ENCODE measurements around the gene C12orf57. TPM values are rescaled to one million over a fixed set of nuclear protein-coding genes. Genes with fewer than 3 reads are reported as not detected.

Gene C12orf57
- total RNA-seq, 4 donors from 2014 or later = 251 to 495 (median 436) TPM

GRCh38 chr12:6981152-6982052 is 37.6 kb downstream of the C12orf57 start:
- H3K9me3 ChIP-seq = no peaks in the 10 kb centered on the region
- no peak overlapping the region for H3K4me3 ChIP-seq
- peaks cover 16% of the 10 kb centered on the region for H3K4me1 ChIP-seq
- H3K27me3 ChIP-seq = no peaks in the 10 kb centered on the region
- TF ChIP-seq POLR2A (IDR thresholded peaks at IDR 0.05) = no peak
- H3K27ac ChIP-seq = no peak overlapping the region
- H3K36me3 ChIP-seq = peaks cover 59% of the 10 kb centered on the region
- no peak for DNase-seq (ENCODE audit: low spot score in 2 of 2)
- WGBS = 89% methylated on average over 10 of the region's 10 CpGs

- peaks cover 50% of the 10 kb centered on the region for H3K36me3 ChIP-seq
- TF ChIP-seq EP300 (IDR thresholded peaks at IDR 0.05) (no peak), POLR2A (IDR thresholded peaks at IDR 0.05) (no peak), POLR2AphosphoS5 (IDR thresholded peaks at IDR 0.05) (no peak), CTCF (IDR thresholded peaks at IDR 0.05) (no peak)
- no peaks in the 10 kb centered on the region for H3K9me3 ChIP-seq
- H3K4me1 ChIP-seq = peaks cover 16% of the 10 kb centered on the region
- no peak for DNase-seq (ENCODE audit: low spot score in 2 of 2)
- no peak overlapping the region for H3K4me3 ChIP-seq
- no peaks in the 10 kb centered on the region for H3K27me3 ChIP-seq
- WGBS = 89% methylated on average over 7 of the region's 7 CpGs
- H3K27ac ChIP-seq = no peak overlapping the region
Measured at GRCh38 chr12:6982532-6982931, 38.7 kb downstream of the C12orf57 start.

DNA sequence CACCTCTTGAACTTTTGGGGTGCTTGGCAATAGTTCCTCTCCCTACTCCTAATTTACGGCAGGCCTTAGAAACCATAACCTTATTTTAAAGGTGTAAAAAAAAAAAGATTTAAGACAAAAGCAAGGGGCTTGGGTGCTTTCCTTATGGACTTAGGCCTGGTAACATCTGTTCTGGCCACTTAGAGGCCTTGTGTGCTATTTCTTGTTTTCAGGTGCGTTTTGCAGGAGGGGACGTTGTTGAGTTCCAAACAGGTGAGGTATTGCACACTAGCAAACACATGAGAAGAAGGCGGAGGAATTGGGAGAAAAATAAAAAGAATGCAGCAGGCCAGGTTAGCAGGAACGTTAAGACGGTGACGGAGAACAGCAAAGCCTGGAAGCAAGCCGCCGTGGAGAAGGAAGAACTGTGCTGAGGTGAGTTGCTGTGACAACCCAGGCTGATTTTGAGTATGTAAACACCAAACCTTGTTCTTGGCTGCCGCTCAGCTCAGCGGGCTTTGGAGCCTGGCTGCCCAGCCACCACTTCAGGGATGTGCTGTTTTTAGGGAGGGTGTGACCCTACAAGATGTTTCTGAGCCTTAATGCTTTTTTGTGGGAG is 44.2 kb downstream of the C12orf57 start:
- H3K27ac ChIP-seq = peak overlapping the region; percentile 71
- no peak for TF ChIP-seq CTCF (IDR thresholded peaks at IDR 0.05)
- no peak for TF ChIP-seq EP300 (IDR thresholded peaks at IDR 0.05)
- TF ChIP-seq POLR2A (IDR thresholded peaks at IDR 0.05) = no peak
- TF ChIP-seq POLR2AphosphoS5 (IDR thresholded peaks at IDR 0.05) = no peak
- no peak for DNase-seq (ENCODE audit: low spot score in 2 of 2)

More for the DNA sequence above, 44.2 kb downstream of the C12orf57 start:
- Histone ChIP-seq H3K36me3 (peaks cover 16% of the 10 kb centered on the region), H3K9me3 (no peaks in the 10 kb centered on the region), H3K27me3 (no peaks in the 10 kb centered on the region), H3K4me1 (peaks cover 5% of the 10 kb centered on the region), H3K4me3 (no peak overlapping the region)
- 69% methylated on average over 11 of the region's 11 CpGs for WGBS

Other genes starting within 250 kb of the C12orf57 start
- gene PIANP, start 243.2 kb upstream of the C12orf57 start, total RNA-seq = not detected
- gene COPS7A, start 220.0 kb upstream of the C12orf57 start, total RNA-seq = 10 to 100 TPM; 50.2 to 70.7 (median 66.6) TPM
- 100 to 1,000 TPM; 147 to 195 (median 180) TPM for gene MLF2, start 190.9 kb upstream of the C12orf57 start, total RNA-seq
- 100 to 1,000 TPM in 2 of 4 donors, 10 to 100 TPM in 2; 91.2 to 128 (median 99.8) TPM for gene PTMS, start 177.7 kb upstream of the C12orf57 start, total RNA-seq
- gene LAG3, start 171.5 kb upstream of the C12orf57 start, total RNA-seq = 1 to 10 TPM in 1 of 4 donors, under 1 TPM in 1, not detected in 2; 0.60 to 1.4 TPM
- 1 to 10 TPM; 2.5 to 5.4 (median 3.9) TPM for gene CD4, start 154.5 kb upstream of the C12orf57 start, total RNA-seq
- 1 to 10 TPM in 2 of 4 donors, under 1 TPM in 2; 0.47 to 2.1 (median 1.0) TPM for gene GPR162, start 122.2 kb upstream of the C12orf57 start, total RNA-seq
- 10 to 100 TPM in 3 of 4 donors, 1 to 10 TPM in 1; 5.0 to 30.5 (median 14.3) TPM for gene P3H3, start 115.6 kb upstream of the C12orf57 start, total RNA-seq
- 1 to 10 TPM in 2 of 4 donors, under 1 TPM in 1, not detected in 1; 0.72 to 1.5 (median 1.4) TPM for gene GNB3, start 103.1 kb upstream of the C12orf57 start, total RNA-seq
- 1 to 10 TPM; 4.8 to 8.9 (median 5.9) TPM for gene CDCA3, start 92.7 kb upstream of the C12orf57 start, total RNA-seq
- gene USP5, start 91.9 kb upstream of the C12orf57 start, total RNA-seq = 10 to 100 TPM; 54.7 to 71.8 (median 68.9) TPM
- gene TPI1, start 76.5 kb upstream of the C12orf57 start, total RNA-seq = 100 to 1,000 TPM; 185 to 498 (median 405) TPM
- 10 to 100 TPM in 1 of 4 donors, 1 to 10 TPM in 3; 3.0 to 16.5 (median 7.5) TPM for gene SPSB2, start 70.7 kb upstream of the C12orf57 start, total RNA-seq
- gene LRRC23, start 39.2 kb upstream of the C12orf57 start, total RNA-seq = 10 to 100 TPM in 2 of 4 donors, 1 to 10 TPM in 2; 4.3 to 15.8 (median 8.5) TPM
- 10 to 100 TPM in 1 of 4 donors, 1 to 10 TPM in 3; 1.3 to 15.4 (median 6.9) TPM for gene ENO2, start 29.4 kb upstream of the C12orf57 start, total RNA-seq
- gene ATN1, start 16.1 kb upstream of the C12orf57 start, total RNA-seq = 100 to 1,000 TPM in 1 of 4 donors, 10 to 100 TPM in 3; 58.4 to 137 (median 67.7) TPM
- not detected for gene RNU7-1, start 206 bp upstream of the C12orf57 start, total RNA-seq
- 10 to 100 TPM; 18.5 to 59.1 (median 39.4) TPM for gene PTPN6, start 7.3 kb downstream of the C12orf57 start, total RNA-seq
- 100 to 1,000 TPM; 161 to 232 (median 207) TPM for gene PHB2, start 26.6 kb downstream of the C12orf57 start, total RNA-seq
- gene EMG1, start 26.9 kb downstream of the C12orf57 start, total RNA-seq = 10 to 100 TPM; 12.3 to 27.0 (median 22.1) TPM
- 10 to 100 TPM; 51.3 to 79.3 (median 56.8) TPM for gene LPCAT3, start 74.5 kb downstream of the C12orf57 start, total RNA-seq
- gene C1S, start 116.7 kb downstream of the C12orf57 start, total RNA-seq = 10 to 100 TPM; 62.6 to 99.6 (median 65.6) TPM
- gene C1R, start 148.4 kb downstream of the C12orf57 start, total RNA-seq = 100 to 1,000 TPM in 2 of 4 donors, 10 to 100 TPM in 2; 70.2 to 166 (median 95.4) TPM
- 10 to 100 TPM; 28.5 to 50.8 (median 34.7) TPM for gene C1RL, start 165.2 kb downstream of the C12orf57 start, total RNA-seq
- gene RBP5, start 184.9 kb downstream of the C12orf57 start, total RNA-seq = 1 to 10 TPM in 1 of 4 donors, under 1 TPM in 1, not detected in 2; 0.98 to 2.1 TPM
- 10 to 100 TPM; 29.9 to 69.8 (median 39.1) TPM for gene CLSTN3, start 186.3 kb downstream of the C12orf57 start, total RNA-seq
- 10 to 100 TPM; 35.9 to 49.3 (median 41.5) TPM for gene PEX5, start 245.7 kb downstream of the C12orf57 start, total RNA-seq